GM19463 (cell line): ENCODE measurements around the gene NRL.
A peak's percentile ranks its signal among the peaks of the same experiment; 100 is the strongest.

Source experiments
- ATAC-seq: cut with Tn5 transposase; IDR thresholded peaks from one replicate; pipeline ENCODE4 v1.9.1; 2021; ENCODE audit warnings: mild to moderate bottlenecking, moderate library complexity; ENCODE audit not compliant: unreplicated experiment

NRL gene

GRCh38 chr14:24083462-24083861 is 31.3 kb downstream of the NRL start:
- ATAC-seq: no peak

- no peak for ATAC-seq
Observed at GRCh38 chr14:24082411-24083080, 32.2 kb downstream of the NRL start.

GRCh38 chr14:24081739-24082211 is 33.0 kb downstream of the NRL start:
- no peak for ATAC-seq

- peak; percentile 91 for ATAC-seq
Observed at GRCh38 chr14:24080888-24081738, 33.6 kb downstream of the NRL start.

GRCh38 chr14:24080142-24080530 is 34.6 kb downstream of the NRL start:
- ATAC-seq: no peak

GRCh38 chr14:24079491-24080141 is 35.1 kb downstream of the NRL start:
- no peak for ATAC-seq

GRCh38 chr14:24078146-24078545 is 36.6 kb downstream of the NRL start:
- no peak for ATAC-seq

- ATAC-seq: no peak
Observed at GRCh38 chr14:24077086-24077485, 37.7 kb downstream of the NRL start.

- no peak for ATAC-seq
Observed at GRCh38 chr14:24076302-24076601, 38.5 kb downstream of the NRL start.

GRCh38 chr14:24075485-24076301 is 39.1 kb downstream of the NRL start:
- peak; percentile 66 for ATAC-seq

GRCh38 chr14:24074625-24075484 is 39.9 kb downstream of the NRL start:
- no peak for ATAC-seq

- ATAC-seq: no peak
Observed at GRCh38 chr14:24072881-24073877, 41.6 kb downstream of the NRL start.

- ATAC-seq: no peak
Observed at GRCh38 chr14:24072436-24072835, 42.3 kb downstream of the NRL start.

- no peak for ATAC-seq
Observed at GRCh38 chr14:24071836-24072430, 42.8 kb downstream of the NRL start.

GRCh38 chr14:24071144-24071697 is 43.5 kb downstream of the NRL start, which contains the start of gene CPNE6:
CPNE6 (plus strand) TSS chr14:24071562; CDS start chr14:24072937, 1,375 bp downstream.
- no peak for ATAC-seq

GRCh38 chr14:24070285-24071143 is 44.2 kb downstream of the NRL start:
- ATAC-seq: no peak

GRCh38 chr14:24069411-24069735 is 45.4 kb downstream of the NRL start:
- no peak for ATAC-seq
